Natural killer cell treated with Interleukin-12 subunit alpha and Interleukin-12 subunit beta and Interleukin-15 and Interleukin-18, amount 100 ng/mL, for 72 hours (primary cell): ENCODE results near the gene TBX4. TPM values are rescaled to one million over a fixed set of nuclear protein-coding genes. Genes with fewer than 3 reads are reported as not detected.

Experiments used
- ATAC-seq, 2 donors: fragments of 150-1000 bp; cut with Tn5 transposase in 1 of 2; sonication (Bioruptor Pico), chemical (Tn5 transposase) in 1 of 2; 2 replicates each; pipeline ENCODE4 v1.10.0; 2021
- DNase-seq: peaks from one replicate; pipeline ENCODE4 v3.0.0; 2022; ENCODE audit warnings: low spot score
- H3K27ac Mint-ChIP-seq, 2 donors: 1 replicate in 1 of 2; 2 replicates in 1 of 2; pipeline ENCODE4 v1.8.0; 2022; ENCODE audit warnings: mixed read lengths in 2 of 2, mild to moderate bottlenecking in 1 of 2, moderate library complexity in 1 of 2
- H3K27me3 Mint-ChIP-seq, 2 donors: 1 replicate in 1 of 2; 2 replicates in 1 of 2; pipeline ENCODE4 v1.8.0; 2022; ENCODE audit warnings: mixed read lengths in 2 of 2
- H3K36me3 Mint-ChIP-seq: one replicate; pipeline ENCODE4 v1.8.0; 2022; ENCODE audit warnings: mixed read lengths
- H3K4me1 Mint-ChIP-seq, 2 donors: 1 replicate in 1 of 2; 2 replicates in 1 of 2; pipeline ENCODE4 v1.8.0; 2022; ENCODE audit warnings: low read depth in 2 of 2, mixed read lengths in 2 of 2, mild to moderate bottlenecking in 1 of 2
- H3K4me3 Mint-ChIP-seq: one replicate; pipeline ENCODE4 v1.8.0; 2022; ENCODE audit warnings: mixed read lengths
- H3K9me3 Mint-ChIP-seq: 2 replicates; pipeline ENCODE4 v1.8.0; 2022; ENCODE audit warnings: mixed read lengths
- total RNA-seq, 2 donors: library from RNA; stranded (reverse); gene quantifications; one replicate each; pipeline ENCODE4 v1.2.3, GENCODE V29; 2022

The TBX4 gene
- total RNA-seq, 2 donors from 2014 or later = not detected

GRCh38 chr17:61478790-61479492 lies 26.7 kb downstream of the TBX4 start:
- no peak for DNase-seq
- ATAC-seq = no peak
- no peaks in the 10 kb centered on the region for H3K9me3 Mint-ChIP-seq
- no peak overlapping the region for H3K27ac Mint-ChIP-seq
- peaks cover 10 to 14% of the 10 kb centered on the region in 2 donors for H3K27me3 Mint-ChIP-seq
- no peaks in the 10 kb centered on the region for H3K4me1 Mint-ChIP-seq
- no peaks in the 10 kb centered on the region for H3K36me3 Mint-ChIP-seq
- no peak overlapping the region for H3K4me3 Mint-ChIP-seq

GRCh38 chr17:61479493-61480413 lies 27.5 kb downstream of the TBX4 start:
- Mint-ChIP-seq H3K9me3 (no peaks in the 10 kb centered on the region), H3K27ac (no peak overlapping the region), H3K27me3 (peaks cover 10 to 14% of the 10 kb centered on the region in 2 donors), H3K4me1 (no peaks in the 10 kb centered on the region), H3K36me3 (no peaks in the 10 kb centered on the region), H3K4me3 (no peak overlapping the region)
- no peak for DNase-seq
- ATAC-seq = no peak

DNA sequence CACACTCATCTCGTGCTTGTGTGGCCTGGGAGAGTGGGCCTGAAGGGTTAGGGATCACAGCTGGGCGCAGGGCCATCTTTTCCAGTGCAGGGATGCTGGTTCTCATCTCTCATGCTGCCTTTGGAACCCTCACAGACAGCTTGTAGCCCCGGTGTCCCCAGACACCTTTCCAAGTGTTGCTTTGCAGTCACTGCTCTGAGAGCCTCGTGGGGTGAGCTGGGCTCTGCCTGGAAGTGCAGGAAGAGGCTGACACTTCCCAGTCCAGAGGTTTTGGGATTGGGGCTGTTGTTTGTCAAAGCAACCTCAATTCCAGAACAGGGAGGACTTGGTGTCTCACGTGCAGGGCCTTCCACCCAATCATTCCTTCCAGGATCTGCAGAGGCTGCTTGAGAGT lies 28.2 kb downstream of the TBX4 start:
- H3K4me1 Mint-ChIP-seq = no peaks in the 10 kb centered on the region
- H3K36me3 Mint-ChIP-seq = no peaks in the 10 kb centered on the region
- no peaks in the 10 kb centered on the region for H3K9me3 Mint-ChIP-seq
- DNase-seq (no peak), ATAC-seq (no peak)
- no peak overlapping the region for H3K27ac Mint-ChIP-seq
- no peak overlapping the region for H3K4me3 Mint-ChIP-seq
- H3K27me3 Mint-ChIP-seq = peaks cover 5 to 14% of the 10 kb centered on the region in 2 donors

DNA sequence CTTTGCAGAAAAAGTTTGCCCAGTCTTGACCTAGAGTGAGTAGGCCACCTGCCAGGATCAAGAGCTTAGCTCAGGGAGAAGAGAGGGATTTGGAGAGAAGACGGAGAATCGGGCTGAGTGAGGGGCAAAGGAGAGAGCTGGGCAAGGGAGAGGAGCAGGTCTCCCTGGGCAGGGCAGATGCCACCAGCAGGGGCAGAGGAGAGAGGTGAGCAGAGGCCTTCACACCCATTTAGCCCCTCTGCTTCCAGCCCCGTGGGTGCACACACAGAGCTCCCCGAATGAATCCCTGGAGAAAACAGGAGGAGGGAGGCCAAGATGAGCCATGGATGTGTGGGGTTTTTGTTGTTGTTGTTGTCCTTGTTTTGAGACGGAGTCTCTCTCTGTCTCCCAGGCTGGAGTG lies 29.2 kb downstream of the TBX4 start:
- Mint-ChIP-seq H3K9me3 (no peaks in the 10 kb centered on the region), H3K4me3 (no peak overlapping the region), H3K36me3 (no peaks in the 10 kb centered on the region), H3K27ac (no peak overlapping the region), H3K27me3 (peaks cover 0 to 9% of the 10 kb centered on the region in 2 donors), H3K4me1 (no peaks in the 10 kb centered on the region)
- no peak for DNase-seq
- ATAC-seq = no peak

- no peak overlapping the region for H3K4me3 Mint-ChIP-seq
- no peak overlapping the region for H3K27ac Mint-ChIP-seq
- ATAC-seq (no peak), DNase-seq (no peak)
- no peaks in the 10 kb centered on the region for H3K9me3 Mint-ChIP-seq
- peaks cover under 1 to 13% of the 10 kb centered on the region in 2 donors for H3K27me3 Mint-ChIP-seq
- no peaks in the 10 kb centered on the region for H3K4me1 Mint-ChIP-seq
- no peaks in the 10 kb centered on the region for H3K36me3 Mint-ChIP-seq
These were observed 30.2 kb downstream of the TBX4 start for GRCh38 chr17:61482467-61482866.

GRCh38 chr17:61483778-61484116 lies 31.5 kb downstream of the TBX4 start:
- no peak for DNase-seq
- Mint-ChIP-seq H3K9me3 (no peaks in the 10 kb centered on the region), H3K4me3 (no peak overlapping the region), H3K36me3 (no peaks in the 10 kb centered on the region), H3K27ac (no peak overlapping the region), H3K27me3 (peaks cover 4 to 18% of the 10 kb centered on the region in 2 donors), H3K4me1 (no peaks in the 10 kb centered on the region)
- no peak for ATAC-seq

- ATAC-seq = no peak
- H3K27ac Mint-ChIP-seq = no peak overlapping the region
- H3K4me3 Mint-ChIP-seq = no peak overlapping the region
- H3K4me1 Mint-ChIP-seq = no peaks in the 10 kb centered on the region
- H3K9me3 Mint-ChIP-seq = no peaks in the 10 kb centered on the region
- no peak for DNase-seq
- no peaks in the 10 kb centered on the region for H3K36me3 Mint-ChIP-seq
- H3K27me3 Mint-ChIP-seq = peaks cover 4 to 18% of the 10 kb centered on the region in 2 donors
These were observed 32.0 kb downstream of the TBX4 start for GRCh38 chr17:61484174-61484573.

GRCh38 chr17:61485067-61485775 lies 33.0 kb downstream of the TBX4 start:
- no peaks in the 10 kb centered on the region for H3K4me1 Mint-ChIP-seq
- H3K36me3 Mint-ChIP-seq = no peaks in the 10 kb centered on the region
- DNase-seq (no peak), ATAC-seq (no peak)
- peaks cover 10 to 18% of the 10 kb centered on the region in 2 donors for H3K27me3 Mint-ChIP-seq
- H3K27ac Mint-ChIP-seq = no peak overlapping the region
- H3K9me3 Mint-ChIP-seq = no peaks in the 10 kb centered on the region
- no peak overlapping the region for H3K4me3 Mint-ChIP-seq

- H3K36me3 Mint-ChIP-seq = no peaks in the 10 kb centered on the region
These were observed 34.2 kb downstream of the TBX4 start for GRCh38 chr17:61486135-61487120.

GRCh38 chr17:61487161-61487988 lies 35.2 kb downstream of the TBX4 start:
- DNase-seq (no peak), ATAC-seq (no peak)
- Mint-ChIP-seq H3K4me1 (no peaks in the 10 kb centered on the region), H3K4me3 (no peak overlapping the region), H3K27ac (no peak overlapping the region), H3K9me3 (no peaks in the 10 kb centered on the region), H3K36me3 (no peaks in the 10 kb centered on the region), H3K27me3 (peaks cover 10 to 18% of the 10 kb centered on the region in 2 donors)

More at GRCh38 chr17:61486135-61487120, 34.2 kb downstream of the TBX4 start:
- DNase-seq = no peak
- Mint-ChIP-seq H3K27ac (no peak overlapping the region), H3K9me3 (no peaks in the 10 kb centered on the region), H3K4me3 (no peak overlapping the region), H3K4me1 (no peaks in the 10 kb centered on the region), H3K27me3 (peaks cover 10 to 18% of the 10 kb centered on the region in 2 donors)
- ATAC-seq = no peak

- DNase-seq = no peak
- Mint-ChIP-seq H3K27me3 (peaks cover 10 to 18% of the 10 kb centered on the region in 2 donors), H3K9me3 (no peaks in the 10 kb centered on the region), H3K27ac (no peak overlapping the region), H3K36me3 (no peaks in the 10 kb centered on the region), H3K4me1 (no peaks in the 10 kb centered on the region), H3K4me3 (no peak overlapping the region)
- no peak for ATAC-seq
These were observed 35.9 kb downstream of the TBX4 start for GRCh38 chr17:61487989-61488595.
